ENCODE measurements around the gene HDAC9.

GRCh38 chr7:18536486-18536885, 40.9 kb downstream of the HDAC9 start:
- TF ChIP-seq ZNF264 (CRISPR knock-in tag; IDR thresholded peaks at IDR 0.05) = no peak
- TF ChIP-seq, protein P1, sequence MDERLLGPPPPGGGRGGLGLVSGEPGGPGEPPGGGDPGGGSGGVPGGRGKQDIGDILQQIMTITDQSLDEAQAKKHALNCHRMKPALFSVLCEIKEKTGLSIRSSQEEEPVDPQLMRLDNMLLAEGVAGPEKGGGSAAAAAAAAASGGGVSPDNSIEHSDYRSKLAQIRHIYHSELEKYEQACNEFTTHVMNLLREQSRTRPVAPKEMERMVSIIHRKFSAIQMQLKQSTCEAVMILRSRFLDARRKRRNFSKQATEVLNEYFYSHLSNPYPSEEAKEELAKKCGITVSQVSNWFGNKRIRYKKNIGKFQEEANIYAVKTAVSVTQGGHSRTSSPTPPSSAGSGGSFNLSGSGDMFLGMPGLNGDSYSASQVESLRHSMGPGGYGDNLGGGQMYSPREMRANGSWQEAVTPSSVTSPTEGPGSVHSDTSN (CRISPR knock-in tag; IDR thresholded peaks at IDR 0.05) = no peak
- TF ChIP-seq CEBPB (IDR thresholded peaks at IDR 0.05; ENCODE audit: borderline replicate concordance, low read depth, low read length) = no peak
- no peak for TF ChIP-seq CTCF (CRISPR knock-in tag; IDR thresholded peaks at IDR 0.05)
- no peak for TF ChIP-seq NR2F1 (CRISPR knock-in tag; IDR thresholded peaks at IDR 0.05)
- no peak for TF ChIP-seq EP300 (IDR thresholded peaks at IDR 0.05; ENCODE audit: low read depth in 2 of 2, low read length in 2 of 2)
- no peak for TF ChIP-seq EP300 (CRISPR knock-in tag; IDR thresholded peaks at IDR 0.05; ENCODE audit: borderline replicate concordance)
- no peak for TF ChIP-seq ZNF564 (CRISPR knock-in tag; IDR thresholded peaks at IDR 0.05)
- no peak for TF ChIP-seq ZNF432 (CRISPR knock-in tag; IDR thresholded peaks at IDR 0.05; ENCODE audit: borderline replicate concordance)
- TF ChIP-seq SIX1 (CRISPR knock-in tag; IDR thresholded peaks at IDR 0.05; ENCODE audit: borderline replicate concordance) = no peak
- no peak for TF ChIP-seq ELF3 (CRISPR knock-in tag; IDR thresholded peaks at IDR 0.05)
